Stimulated activated CD8-positive, alpha-beta memory T cell treated with anti-CD3 and anti-CD28 coated beads, Interleukin-4, amount 100 ng/mL, for 1 hour (primary cell): ENCODE data around the gene ACTA1.
"Not testable (repeated sequence)": the region's sequence is repeated elsewhere in the genome, so short reads cannot be mapped to it uniquely, and the experiment has no call there.

Experiments
- DNase-seq, 2 donors: peaks; one replicate each; pipeline ENCODE4 v3.0.0-alpha.2; 2020; ENCODE audit warnings: low read depth in 2 of 2, low spot score in 1 of 2

The ACTA1 gene

DNA sequence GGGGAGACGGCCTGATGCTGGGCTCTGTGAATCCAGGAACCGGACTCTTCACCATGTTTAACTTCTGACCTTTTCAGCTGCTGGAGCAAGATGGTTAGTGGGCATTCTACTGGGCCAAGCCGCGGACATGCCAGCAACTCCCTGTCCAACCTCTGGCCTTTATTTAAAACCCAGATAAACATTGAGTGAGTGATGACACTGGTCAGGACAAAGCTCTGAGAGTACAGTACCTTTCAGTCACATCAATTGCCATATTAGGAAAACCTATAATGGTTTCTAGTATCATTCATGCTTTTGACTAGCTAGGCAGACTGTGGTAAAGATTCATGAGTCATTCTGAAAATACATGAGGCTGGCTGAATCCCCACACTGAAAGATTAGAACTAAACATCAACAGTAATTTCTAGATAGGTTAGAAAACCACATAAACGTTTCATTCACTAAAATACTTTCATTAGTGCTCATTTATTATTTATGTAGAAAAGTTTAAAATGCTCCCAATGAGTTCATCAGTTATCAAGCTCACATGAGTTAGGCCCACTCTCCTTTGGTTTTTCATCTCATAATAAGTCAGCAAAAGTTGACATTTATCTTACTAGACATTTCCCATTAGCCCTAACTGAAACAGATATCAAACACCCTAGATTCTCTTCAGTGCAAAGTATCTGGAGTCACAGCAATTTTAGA lies 7.1 kb upstream of the ACTA1 start:
- DNase-seq: no peak

DNA sequence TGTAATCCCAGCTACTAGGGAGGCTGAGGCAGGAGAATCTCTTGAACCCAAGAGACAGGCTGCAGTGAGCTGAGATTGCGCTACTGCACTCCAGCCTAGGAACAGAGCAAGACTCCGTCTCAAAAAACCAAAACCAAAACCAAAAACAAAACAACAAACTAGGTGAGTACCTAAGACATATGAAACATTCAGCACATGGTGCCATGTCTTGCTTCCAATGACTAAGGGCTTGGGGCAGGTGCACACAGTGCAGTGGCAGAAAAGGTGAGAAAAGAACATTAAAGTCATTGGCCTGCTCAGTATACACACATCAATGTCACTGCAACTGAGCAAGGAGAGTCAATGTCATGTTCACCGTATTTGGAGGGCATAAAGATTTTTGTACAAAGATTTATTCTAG lies 4.1 kb upstream of the ACTA1 start:
- DNase-seq: no peak

DNA sequence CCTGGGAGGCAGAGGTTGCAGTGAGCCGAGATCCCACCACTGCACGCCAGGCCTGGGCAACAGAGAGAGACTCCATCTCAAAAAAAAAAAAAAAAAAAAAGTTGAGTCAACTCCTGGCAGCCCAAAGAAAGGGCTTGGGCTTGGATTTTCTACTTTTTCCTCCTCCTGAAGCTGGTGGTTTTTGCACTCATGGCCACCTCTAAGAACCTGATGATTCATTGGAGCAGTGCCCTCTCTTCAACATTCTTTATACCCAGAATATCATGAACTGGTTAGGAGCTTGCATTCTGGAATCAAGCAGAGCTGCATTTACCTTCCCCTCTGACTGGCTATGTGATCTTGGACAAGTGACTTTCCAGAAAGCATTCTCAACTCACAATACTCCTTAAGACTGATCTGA lies 3.5 kb upstream of the ACTA1 start:
- no peak for DNase-seq

DNA sequence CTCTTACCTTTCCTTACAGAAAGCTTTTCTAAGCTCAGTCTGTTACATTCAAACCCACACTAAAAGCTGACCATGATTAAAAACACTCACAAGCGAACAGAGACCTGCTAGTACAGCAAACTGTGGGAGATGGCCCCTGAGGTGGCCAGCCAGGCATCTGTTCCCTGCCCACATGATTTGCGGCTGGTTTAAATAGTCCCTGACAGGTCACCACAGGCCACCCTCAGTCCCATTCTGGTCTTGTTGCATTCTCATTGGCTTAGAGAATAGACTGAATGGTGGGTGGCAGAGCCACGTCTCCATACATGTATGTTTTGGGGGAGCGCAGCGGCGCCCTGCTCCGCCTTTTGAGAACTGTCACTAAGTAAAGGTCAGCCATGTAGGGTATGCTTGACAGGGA lies 2.3 kb upstream of the ACTA1 start:
- DNase-seq: no peak

DNA sequence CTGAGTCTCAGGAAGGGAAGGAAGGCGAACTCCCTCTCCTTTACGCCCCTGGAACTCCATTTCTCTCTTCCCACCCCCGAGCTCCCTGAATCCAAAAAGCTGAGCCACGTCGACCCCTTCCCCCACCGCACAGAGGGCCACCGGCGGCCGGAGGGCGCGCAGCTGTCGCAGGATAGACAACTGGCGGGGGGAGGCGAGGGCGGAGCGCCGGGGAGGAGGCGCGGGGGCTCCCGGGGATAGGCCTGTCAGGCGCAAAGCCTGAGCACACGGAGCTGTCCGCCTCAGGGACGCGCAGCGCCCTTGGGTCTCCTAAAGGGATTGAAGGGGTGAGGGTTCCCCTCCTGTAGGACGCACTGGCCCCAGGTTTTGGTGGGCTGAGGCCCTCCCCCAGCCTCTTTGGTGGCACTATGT lies 752 bp upstream of the ACTA1 start:
- DNase-seq: no peak

DNA sequence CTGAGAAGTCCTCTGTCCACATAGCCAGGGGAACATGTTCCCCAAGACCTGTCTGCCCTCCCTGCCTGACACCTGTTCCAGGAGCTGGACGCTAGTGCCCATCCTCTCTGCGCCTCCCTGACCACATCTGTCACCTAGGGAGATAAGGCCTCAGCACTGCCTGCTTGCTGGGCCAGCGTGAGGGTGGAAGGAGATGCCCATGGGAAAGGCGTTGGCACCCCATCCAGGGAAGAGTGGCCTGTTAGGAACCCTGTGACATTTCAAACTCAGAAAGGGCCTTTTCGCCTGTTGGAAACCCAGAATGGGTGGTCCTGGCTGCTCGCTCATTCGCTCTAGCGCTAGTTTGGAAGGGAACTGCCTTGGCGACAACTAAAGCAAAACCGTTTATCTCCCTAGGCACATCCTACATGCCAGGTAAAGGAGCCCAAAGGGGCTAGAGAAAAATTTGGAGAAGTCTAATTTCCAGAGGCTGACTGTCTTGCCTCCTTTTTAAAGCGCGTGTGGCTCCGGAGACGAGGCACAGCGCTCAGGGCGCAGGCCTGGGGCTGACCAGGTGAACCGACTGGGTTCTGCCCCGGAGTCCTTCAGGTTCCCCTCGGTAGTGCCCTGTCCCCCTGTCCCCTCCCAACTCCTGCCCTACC lies 410 bp downstream of the ACTA1 start:
- DNase-seq: no peak

DNA sequence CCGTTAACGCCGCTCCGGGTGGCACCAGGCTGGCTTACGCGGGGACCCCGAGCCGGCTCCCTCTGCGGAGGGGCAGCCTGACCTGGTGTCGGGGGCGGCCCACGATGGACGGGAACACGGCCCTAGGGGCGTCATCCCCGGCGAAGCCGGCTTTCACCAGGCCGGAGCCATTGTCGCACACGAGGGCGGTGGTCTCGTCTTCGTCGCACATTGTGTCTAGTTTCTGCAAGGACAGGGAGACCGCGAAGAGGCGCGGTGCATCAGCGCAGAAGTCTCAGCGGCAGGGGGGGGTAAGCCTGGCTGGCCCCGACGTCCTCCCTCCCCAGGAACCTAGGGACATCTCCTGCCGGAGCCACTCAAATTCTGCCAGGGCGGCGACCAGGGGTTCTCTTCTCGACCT lies 989 bp downstream of the ACTA1 start:
- DNase-seq: no peak

DNA sequence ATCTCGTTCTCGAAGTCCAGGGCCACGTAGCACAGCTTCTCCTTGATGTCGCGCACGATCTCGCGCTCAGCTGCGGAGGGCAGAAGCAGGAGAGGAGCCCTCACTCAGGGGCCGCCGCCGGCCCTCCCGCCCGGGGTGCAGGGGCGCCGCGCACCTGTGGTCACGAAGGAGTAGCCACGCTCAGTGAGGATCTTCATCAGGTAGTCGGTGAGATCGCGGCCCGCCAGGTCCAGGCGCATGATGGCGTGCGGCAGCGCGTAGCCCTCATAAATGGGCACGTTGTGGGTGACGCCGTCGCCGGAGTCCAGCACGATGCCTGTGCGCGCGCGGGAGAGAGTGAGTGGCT lies 1.8 kb downstream of the ACTA1 start:
- DNase-seq: no peak

DNA sequence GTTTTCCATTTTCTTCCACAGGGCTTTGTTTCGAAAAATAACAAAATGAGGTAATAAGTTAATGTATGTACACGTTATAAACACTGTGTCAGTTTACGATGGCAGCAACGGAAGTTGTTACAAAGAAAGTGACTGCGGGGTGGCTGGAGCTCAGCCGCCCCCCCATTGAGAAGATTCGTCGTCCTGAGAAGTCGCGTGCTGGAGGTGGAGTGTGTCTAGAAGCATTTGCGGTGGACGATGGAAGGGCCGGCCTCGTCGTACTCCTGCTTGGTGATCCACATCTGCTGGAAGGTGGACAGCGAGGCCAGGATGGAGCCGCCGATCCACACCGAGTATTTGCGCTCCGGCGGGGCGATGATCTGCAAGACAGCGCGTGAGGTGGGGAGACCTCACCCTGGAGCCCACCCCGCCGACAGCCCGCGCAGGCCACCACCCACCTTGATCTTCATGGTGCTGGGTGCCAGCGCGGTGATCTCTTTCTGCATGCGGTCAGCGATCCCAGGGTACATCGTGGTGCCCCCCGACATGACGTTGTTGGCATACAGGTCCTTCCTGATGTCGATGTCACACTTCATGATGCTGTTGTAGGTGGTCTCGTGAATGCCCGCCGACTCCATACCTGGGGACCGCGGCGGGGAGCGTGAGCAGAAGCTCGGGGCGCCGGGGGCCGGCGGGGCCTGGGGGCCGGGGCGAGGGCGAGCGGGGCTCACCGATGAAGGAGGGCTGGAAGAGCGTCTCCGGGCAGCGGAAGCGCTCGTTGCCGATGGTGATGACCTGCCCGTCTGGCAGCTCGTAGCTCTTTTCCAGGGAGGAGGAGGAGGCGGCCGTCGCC lies 2.4 kb downstream of the ACTA1 start:
- no peak for DNase-seq

DNA sequence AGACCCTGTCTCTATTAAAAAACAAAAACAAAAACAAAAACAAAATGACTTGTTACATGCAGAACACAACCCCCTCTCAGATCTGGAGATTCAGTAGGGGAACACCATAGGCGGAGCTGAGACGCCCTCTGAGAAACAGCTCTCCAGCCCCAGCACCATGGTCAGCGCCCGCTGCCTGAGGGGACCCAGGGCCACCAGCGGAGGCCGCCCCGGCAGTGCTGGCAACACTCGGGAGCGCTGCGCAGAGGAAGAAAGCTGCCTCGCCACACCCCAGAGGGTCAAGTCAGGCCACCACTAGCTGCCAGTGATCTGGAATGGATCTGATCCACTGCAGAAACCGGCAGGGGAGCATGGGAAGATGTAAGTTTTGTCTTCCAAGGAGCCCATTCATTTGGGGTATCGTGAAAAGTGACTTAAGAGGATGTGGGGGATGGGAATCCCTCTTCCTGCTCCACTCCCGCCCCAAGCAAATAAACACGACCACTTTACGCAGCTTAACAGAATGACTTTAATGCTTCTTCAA lies 3.1 kb downstream of the ACTA1 start:
- DNase-seq: no peak

DNA sequence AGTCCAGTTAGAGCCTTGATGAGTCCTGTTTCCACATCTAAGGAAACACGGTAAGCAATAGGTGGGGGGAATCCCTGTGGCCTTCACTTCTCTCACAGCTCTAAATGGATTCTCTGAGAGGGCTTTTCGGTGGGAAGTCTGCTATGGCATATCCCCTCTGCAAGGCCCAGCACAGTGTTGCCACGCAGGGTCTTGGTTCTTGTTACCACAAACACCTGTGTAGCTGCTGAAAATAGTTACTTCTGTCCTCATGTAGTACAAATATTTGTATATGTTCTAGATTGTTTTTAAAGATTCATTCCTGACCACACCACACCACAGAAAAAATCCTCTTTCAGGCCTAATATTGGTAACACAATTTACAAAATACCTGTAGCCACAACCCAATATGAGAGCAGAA lies 5.6 kb downstream of the ACTA1 start:
- no peak for DNase-seq

DNA sequence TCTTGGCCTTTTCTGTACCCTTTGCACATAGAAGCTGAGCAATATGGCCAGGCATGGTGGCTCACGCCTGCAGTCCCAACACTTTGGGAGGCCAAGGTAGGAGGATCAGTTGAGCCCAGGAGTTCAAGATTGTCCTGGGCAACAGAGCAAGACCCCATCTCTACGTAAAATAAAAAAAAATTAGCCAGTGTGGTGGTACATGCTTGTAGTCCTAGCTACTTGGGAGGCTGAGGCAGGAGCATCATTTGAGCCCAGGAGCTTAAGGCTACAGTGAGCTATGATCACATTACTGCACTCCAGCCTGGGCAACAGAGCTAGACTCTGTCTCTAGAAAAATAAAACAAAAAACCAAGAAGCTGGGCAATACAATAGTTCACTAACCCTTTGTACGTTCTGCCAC lies 6.3 kb downstream of the ACTA1 start:
- no peak for DNase-seq

DNA sequence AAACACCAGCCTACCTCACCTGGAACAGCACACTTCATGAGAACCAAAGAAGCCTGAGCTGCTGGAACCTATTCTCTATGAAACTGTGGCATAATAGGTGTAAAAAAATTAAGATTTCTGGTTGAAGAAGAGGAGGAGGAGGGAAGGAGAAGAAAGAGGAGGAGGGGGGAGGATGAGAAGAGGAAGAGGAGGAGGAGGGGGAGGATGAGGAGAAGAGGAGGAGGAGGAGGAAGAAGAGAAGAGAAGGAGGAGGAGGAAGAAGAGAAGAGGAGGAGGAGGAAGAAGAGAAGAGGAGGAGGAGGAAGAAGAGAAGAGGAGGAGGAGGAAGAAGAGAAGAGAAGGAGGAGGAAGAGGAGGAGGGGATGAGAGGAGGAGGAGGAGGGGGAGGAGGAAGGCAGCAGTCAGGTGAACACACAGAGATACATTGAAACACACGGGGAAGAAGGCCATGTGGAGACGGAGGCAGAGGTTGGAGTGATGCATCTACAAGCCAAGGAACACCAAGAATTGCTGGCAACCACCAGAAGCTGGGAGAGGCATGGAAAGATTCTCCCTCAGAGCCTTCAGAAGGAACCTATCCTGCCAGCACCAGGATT lies 8.2 kb downstream of the ACTA1 start:
- no peak for DNase-seq

DNA sequence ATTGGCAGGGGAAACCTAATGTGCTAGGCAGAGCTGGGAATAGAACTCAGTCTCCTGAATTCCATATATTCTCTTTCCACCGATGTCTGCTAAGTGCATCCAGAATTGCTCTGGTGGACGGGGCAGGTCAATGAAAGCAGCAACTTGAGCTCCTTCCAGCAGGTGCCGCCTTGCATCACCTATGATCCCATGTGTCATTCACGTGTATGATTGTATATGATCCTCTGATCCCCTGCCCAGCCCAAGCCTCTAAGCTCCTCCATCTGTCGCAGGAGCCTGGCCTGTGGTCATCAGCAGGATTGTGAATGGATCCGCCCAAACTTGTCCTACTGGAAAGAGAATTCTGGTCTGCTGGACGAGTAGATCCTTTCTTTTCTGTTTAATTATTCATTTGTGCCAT lies 13.1 kb downstream of the ACTA1 start:
- no peak for DNase-seq

DNA sequence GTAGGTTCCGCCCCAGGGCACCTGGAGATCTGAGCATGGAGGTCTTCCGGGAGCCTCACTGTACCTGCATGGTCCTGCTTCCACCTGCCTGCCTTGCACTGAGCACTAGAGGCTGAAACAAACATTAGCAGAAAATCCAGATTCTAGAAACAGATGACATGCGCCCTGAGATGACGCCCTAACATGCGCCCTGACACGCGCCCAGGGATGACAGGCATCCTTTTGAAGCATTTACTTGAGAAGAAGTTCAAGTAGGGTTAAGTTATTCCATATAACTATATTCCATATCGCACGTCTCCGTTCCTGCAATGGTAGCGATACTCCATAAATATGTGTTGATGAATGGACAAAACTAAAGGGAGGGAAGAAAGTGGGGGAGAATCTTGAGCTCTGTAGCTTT lies 13.7 kb downstream of the ACTA1 start:
- DNase-seq: no peak

DNA sequence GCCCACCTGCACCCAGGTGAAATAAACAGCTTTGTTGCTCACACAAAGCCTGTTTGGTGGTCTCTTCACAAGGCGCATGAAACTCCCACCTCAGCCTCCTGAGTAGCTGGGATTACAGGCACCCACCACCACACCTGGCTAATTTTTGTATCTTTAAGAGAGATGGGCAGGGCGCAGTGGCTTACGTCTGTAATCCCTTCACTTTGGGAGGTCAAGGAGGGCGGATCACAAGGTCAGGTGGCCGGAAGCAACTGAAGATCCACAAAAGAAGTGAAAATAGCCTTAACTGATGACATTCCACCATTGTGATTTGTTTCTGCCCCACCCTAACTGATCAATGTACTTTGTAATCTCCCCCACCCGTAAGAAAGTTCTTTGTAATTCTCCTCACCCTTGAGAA lies 15.3 kb downstream of the ACTA1 start:
- not testable (repeated sequence) for DNase-seq

DNA sequence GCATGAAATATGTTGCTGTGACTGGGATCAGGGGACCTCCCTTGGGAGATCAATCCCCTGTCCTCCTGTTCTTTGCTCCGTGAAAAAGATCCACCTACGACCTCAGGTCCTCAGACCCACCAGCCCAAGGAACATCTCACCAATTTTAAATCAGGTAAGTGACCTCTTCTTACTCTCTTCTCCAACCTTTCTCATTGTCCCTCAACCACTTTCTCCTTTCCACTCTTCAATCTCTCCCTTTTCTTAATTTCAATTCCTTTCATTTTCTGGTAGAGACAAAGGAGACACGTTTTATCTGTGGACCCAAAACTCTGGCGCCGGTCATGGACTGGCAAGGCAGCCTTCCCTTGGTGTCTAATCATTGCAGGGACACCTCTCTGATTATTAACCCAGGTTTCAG lies 21.1 kb downstream of the ACTA1 start:
- not testable (repeated sequence) for DNase-seq

DNA sequence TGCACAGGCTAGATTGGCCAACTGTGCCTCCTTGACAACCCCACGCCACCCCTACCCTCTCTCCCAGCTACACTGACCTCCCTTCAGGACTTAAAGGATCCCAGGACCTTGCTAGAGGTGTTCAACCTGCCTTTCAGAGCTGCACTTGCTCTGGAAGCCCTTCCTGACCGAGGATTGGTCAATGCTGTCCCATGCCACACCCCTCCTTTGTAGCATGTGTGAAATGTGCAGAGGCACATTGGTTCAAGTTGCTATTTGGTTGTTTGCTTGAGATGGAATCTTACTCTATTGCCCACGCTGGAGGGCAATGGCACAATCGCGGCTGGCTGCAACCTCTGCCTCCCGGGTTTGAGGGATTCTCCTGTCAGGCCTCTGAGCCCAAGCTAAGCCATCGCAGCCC lies 21.8 kb downstream of the ACTA1 start:
- no peak for DNase-seq

DNA sequence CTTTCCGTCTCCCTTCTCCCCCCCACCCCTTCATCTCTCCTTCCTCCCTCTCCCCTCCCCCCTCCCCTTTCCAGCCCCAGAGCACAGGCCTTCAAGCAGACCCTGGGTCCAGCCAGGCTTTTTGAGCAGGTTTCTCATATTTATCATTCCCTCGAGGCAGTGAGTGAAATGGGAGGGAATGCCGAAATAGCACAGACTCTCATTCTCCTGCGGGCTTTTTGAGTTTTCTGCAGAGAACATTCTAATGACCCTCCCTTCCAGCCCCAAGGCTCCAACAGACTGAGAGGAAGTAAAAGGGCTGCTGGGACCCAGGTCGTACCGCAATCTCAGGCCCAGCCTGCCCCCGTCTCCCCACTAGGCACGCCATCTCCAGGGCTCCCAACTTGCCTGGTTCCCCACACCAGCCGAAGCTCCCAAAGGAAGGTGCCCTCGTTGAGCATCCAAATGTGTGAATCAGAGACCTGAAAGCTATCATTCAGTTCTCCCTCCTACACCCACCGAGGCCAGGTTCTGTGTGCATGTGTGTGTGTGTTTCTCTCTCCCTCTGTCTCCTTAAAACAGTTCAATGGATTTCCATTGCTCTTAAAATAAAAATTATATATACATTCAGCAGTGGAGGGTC lies 22.3 kb downstream of the ACTA1 start:
- no peak for DNase-seq

DNA sequence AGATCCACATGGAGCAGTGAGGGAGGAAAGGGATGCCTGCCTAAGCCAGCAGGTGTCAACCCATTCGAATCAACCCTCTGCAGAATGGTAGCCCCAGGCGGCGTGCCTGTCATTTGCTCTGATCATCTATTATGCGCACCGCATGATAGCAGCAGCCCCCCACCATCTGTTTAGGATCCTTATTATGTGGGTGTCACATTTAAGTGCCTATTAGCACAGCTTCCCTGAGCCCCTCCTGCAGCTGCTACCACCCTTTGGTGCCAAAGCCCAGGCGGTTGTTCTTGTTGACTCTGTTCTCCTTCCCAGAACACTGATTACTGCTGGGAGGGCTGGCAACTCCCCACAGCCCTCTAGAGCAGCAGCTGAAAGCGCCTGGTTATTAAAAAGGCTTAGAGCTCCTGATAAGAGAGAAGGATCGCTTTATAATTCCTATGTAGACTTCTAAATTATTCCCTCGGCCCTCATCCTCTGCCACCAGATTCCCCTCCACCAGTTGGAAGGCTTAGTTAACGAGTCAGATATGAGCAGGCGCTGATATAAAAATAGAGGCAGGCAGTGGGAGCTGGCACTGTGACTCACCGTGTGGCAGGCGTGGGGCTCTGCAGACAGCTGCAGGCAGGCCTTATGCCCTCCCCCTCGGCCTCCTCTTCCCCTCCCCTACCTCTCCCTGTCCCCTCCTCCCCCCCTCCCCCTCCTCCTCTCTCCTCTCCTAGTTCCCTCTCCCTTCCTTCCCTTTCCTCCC lies 23.0 kb downstream of the ACTA1 start:
- DNase-seq: no peak

DNA sequence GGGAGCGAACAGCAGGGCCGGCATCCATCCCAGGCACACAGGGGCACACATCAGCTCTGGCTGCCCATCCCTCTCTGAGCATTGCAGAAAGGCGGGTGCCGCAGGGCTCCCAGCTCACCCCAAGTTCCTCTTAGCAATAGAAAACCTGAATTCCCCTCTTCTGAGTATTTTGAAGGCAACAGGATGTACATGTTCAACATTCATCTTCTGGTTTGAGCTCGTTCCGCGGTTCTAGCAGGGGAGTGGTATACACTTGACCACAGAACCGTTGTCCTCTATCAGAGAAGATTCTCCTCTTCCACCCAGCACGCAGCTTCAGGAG lies 23.6 kb downstream of the ACTA1 start:
- DNase-seq: no peak
